ENCODE results near the gene REP15. TPM values are rescaled to one million over a fixed set of nuclear protein-coding genes. Genes with fewer than 3 reads are reported as not detected.

REP15 gene
- total RNA-seq, 1 donor from 2014 or later = 2.8 TPM

GRCh38 chr12:27657296-27657695 is 39.0 kb upstream of the REP15 start:
- DNase-seq (ENCODE audit: low spot score, unreplicated experiment) = no peak
- Mint-ChIP-seq H3K27ac (no peak overlapping the region), H3K9me3 (ENCODE audit: low read depth) (no peaks in the 10 kb centered on the region), H3K4me3 (ENCODE audit: low read depth) (no peak overlapping the region), H3K27me3 (no peaks in the 10 kb centered on the region), H3K36me3 (ENCODE audit: insufficient read depth) (peaks cover 18% of the 10 kb centered on the region), H3K4me1 (ENCODE audit: low read depth) (no peaks in the 10 kb centered on the region)
- TF ChIP-seq CTCF (IDR thresholded peaks at IDR 0.05; ENCODE audit: unreplicated experiment) = no peak

- H3K4me1 Mint-ChIP-seq (ENCODE audit: low read depth) = no peaks in the 10 kb centered on the region
- H3K9me3 Mint-ChIP-seq (ENCODE audit: low read depth) = no peaks in the 10 kb centered on the region
- TF ChIP-seq CTCF (IDR thresholded peaks at IDR 0.05; ENCODE audit: unreplicated experiment) = no peak
- no peaks in the 10 kb centered on the region for H3K27me3 Mint-ChIP-seq
- H3K27ac Mint-ChIP-seq = no peak overlapping the region
- DNase-seq (ENCODE audit: low spot score, unreplicated experiment) = no peak
- H3K4me3 Mint-ChIP-seq (ENCODE audit: low read depth) = no peak overlapping the region
- peaks cover 42% of the 10 kb centered on the region for H3K36me3 Mint-ChIP-seq (ENCODE audit: insufficient read depth)
Measured at GRCh38 chr12:27665704-27666103, 30.5 kb upstream of the REP15 start.

- no peaks in the 10 kb centered on the region for H3K4me1 Mint-ChIP-seq (ENCODE audit: low read depth)
- no peak for TF ChIP-seq CTCF (IDR thresholded peaks at IDR 0.05; ENCODE audit: unreplicated experiment)
- H3K9me3 Mint-ChIP-seq (ENCODE audit: low read depth) = no peaks in the 10 kb centered on the region
- H3K27me3 Mint-ChIP-seq = no peaks in the 10 kb centered on the region
- H3K36me3 Mint-ChIP-seq (ENCODE audit: insufficient read depth) = peaks cover 41% of the 10 kb centered on the region
- H3K27ac Mint-ChIP-seq = no peak overlapping the region
- no peak for DNase-seq (ENCODE audit: low spot score, unreplicated experiment)
- no peak overlapping the region for H3K4me3 Mint-ChIP-seq (ENCODE audit: low read depth)
Measured at GRCh38 chr12:27666510-27666909, 29.7 kb upstream of the REP15 start.

GRCh38 chr12:27667540-27667939 is 28.7 kb upstream of the REP15 start:
- no peak for DNase-seq (ENCODE audit: low spot score, unreplicated experiment)
- Mint-ChIP-seq H3K27me3 (no peaks in the 10 kb centered on the region), H3K9me3 (ENCODE audit: low read depth) (no peaks in the 10 kb centered on the region), H3K27ac (no peak overlapping the region), H3K4me3 (ENCODE audit: low read depth) (no peak overlapping the region), H3K36me3 (ENCODE audit: insufficient read depth) (peaks cover 37% of the 10 kb centered on the region), H3K4me1 (ENCODE audit: low read depth) (no peaks in the 10 kb centered on the region)
- no peak for TF ChIP-seq CTCF (IDR thresholded peaks at IDR 0.05; ENCODE audit: unreplicated experiment)

GRCh38 chr12:27672051-27672450 is 24.2 kb upstream of the REP15 start:
- no peaks in the 10 kb centered on the region for H3K27me3 Mint-ChIP-seq
- TF ChIP-seq CTCF (IDR thresholded peaks at IDR 0.05; ENCODE audit: unreplicated experiment) = no peak
- H3K9me3 Mint-ChIP-seq (ENCODE audit: low read depth) = no peaks in the 10 kb centered on the region
- no peak overlapping the region for H3K4me3 Mint-ChIP-seq (ENCODE audit: low read depth)
- peaks cover 17% of the 10 kb centered on the region for H3K36me3 Mint-ChIP-seq (ENCODE audit: insufficient read depth)
- H3K27ac Mint-ChIP-seq = no peak overlapping the region
- H3K4me1 Mint-ChIP-seq (ENCODE audit: low read depth) = no peaks in the 10 kb centered on the region
- no peak for DNase-seq (ENCODE audit: low spot score, unreplicated experiment)
